H9 (cell line): ENCODE results near the gene GABRR3. TPM values are rescaled to one million over a fixed set of nuclear protein-coding genes. Genes with fewer than 3 reads are reported as not detected.

Experiments used
- DNase-seq: peaks from one replicate; pipeline ENCODE4 v3.0.0-alpha.2; 2017
- H2AFZ ChIP-seq: one replicate; pipeline ENCODE4 v1.6.1; 2013; ENCODE audit warnings: mild to moderate bottlenecking, low read length, control low read depth, moderate library complexity
- H2AK5ac ChIP-seq: 2 replicates; pipeline ENCODE4 v1.6.1; 2013; ENCODE audit warnings: low read length, control low read depth, mixed read lengths; ENCODE audit not compliant: insufficient read length
- H2BK120ac ChIP-seq: one replicate; pipeline ENCODE4 v1.6.1; 2013; ENCODE audit warnings: low read depth, mild to moderate bottlenecking, low read length, control low read depth, inconsistent platforms; ENCODE audit not compliant: poor library complexity, severe bottlenecking
- H2BK12ac ChIP-seq: 2 replicates; pipeline ENCODE4 v1.6.1; 2013; ENCODE audit warnings: low read length, control low read depth, mixed read lengths, low read depth; ENCODE audit not compliant: insufficient read length
- H2BK15ac ChIP-seq: 2 replicates; pipeline ENCODE4 v1.6.1; 2013; ENCODE audit warnings: low read depth, low read length, control low read depth
- H2BK20ac ChIP-seq: one replicate; pipeline ENCODE4 v1.6.1; 2013; ENCODE audit warnings: low read depth, mild to moderate bottlenecking, low read length, control low read depth, inconsistent platforms; ENCODE audit not compliant: poor library complexity, severe bottlenecking
- H2BK5ac ChIP-seq: 2 replicates; pipeline ENCODE4 v1.6.1; 2013; ENCODE audit warnings: low read length, control low read depth, mixed read lengths; ENCODE audit not compliant: insufficient read length
- H3K14ac ChIP-seq: 2 replicates; pipeline ENCODE4 v1.6.1; 2013; ENCODE audit warnings: low read length, control low read depth; ENCODE audit not compliant: insufficient read depth
- H3K18ac ChIP-seq: 2 replicates; pipeline ENCODE4 v1.6.1; 2013; ENCODE audit warnings: low read depth, mild to moderate bottlenecking, mixed read lengths, low read length, control low read depth; ENCODE audit not compliant: insufficient read length
- H3K23ac ChIP-seq: 2 replicates; pipeline ENCODE4 v1.6.1; 2013; ENCODE audit warnings: low read length, control low read depth, mixed read lengths, low read depth; ENCODE audit not compliant: insufficient read length
- H3K23me2 ChIP-seq: 2 replicates; pipeline ENCODE4 v1.6.1; 2013; ENCODE audit warnings: low read depth, mild to moderate bottlenecking, mixed read lengths, low read length, control low read depth; ENCODE audit not compliant: insufficient read length, poor library complexity, severe bottlenecking
- H3K27ac ChIP-seq: 2 replicates; pipeline ENCODE4 v1.5.1; 2013; ENCODE audit warnings: low read length, control low read depth, mixed read lengths, low read depth; ENCODE audit not compliant: insufficient read length
- H3K27me3 ChIP-seq: 2 replicates; pipeline ENCODE4 v1.6.1; 2013; ENCODE audit warnings: low read length, control low read depth, inconsistent platforms; ENCODE audit not compliant: insufficient read depth
- H3K4ac ChIP-seq: 2 replicates; pipeline ENCODE4 v1.6.1; 2013; ENCODE audit warnings: low read depth, mild to moderate bottlenecking, control low read depth, inconsistent platforms, low read length, moderate library complexity
- H3K4me1 ChIP-seq: 2 replicates; pipeline ENCODE4 v1.6.1; 2013; ENCODE audit warnings: low read length, control low read depth, inconsistent platforms; ENCODE audit not compliant: insufficient read depth
- H3K4me2 ChIP-seq: 2 replicates; pipeline ENCODE4 v1.6.1; 2013; ENCODE audit warnings: low read length, control low read depth, mixed read lengths; ENCODE audit not compliant: insufficient read length, insufficient read depth
- H3K56ac ChIP-seq: 2 replicates; pipeline ENCODE4 v1.6.1; 2013; ENCODE audit warnings: low read depth, mild to moderate bottlenecking, mixed read lengths, low read length, control low read depth; ENCODE audit not compliant: insufficient read length
- H3K79me1 ChIP-seq: 2 replicates; pipeline ENCODE4 v1.6.1; 2013; ENCODE audit warnings: low read depth, mild to moderate bottlenecking, moderate library complexity, low read length, control low read depth, inconsistent platforms; ENCODE audit not compliant: insufficient read depth, poor library complexity, severe bottlenecking
- H3K79me2 ChIP-seq: 2 replicates; pipeline ENCODE4 v1.6.1; 2013; ENCODE audit warnings: low read length, control low read depth, inconsistent platforms; ENCODE audit not compliant: insufficient read depth
- H3K9ac ChIP-seq: 2 replicates; pipeline ENCODE4 v1.6.1; 2013; ENCODE audit warnings: low read length, control low read depth, mixed read lengths; ENCODE audit not compliant: insufficient read length; ENCODE audit errors: extremely low read depth
- H3K9me3 ChIP-seq: one replicate; pipeline ENCODE4 v1.6.1; 2013; ENCODE audit warnings: low read depth, low read length, inconsistent platforms; ENCODE audit not compliant: control insufficient read depth
- H3T11ph ChIP-seq: one replicate; pipeline ENCODE4 v1.6.1; 2013; ENCODE audit warnings: mild to moderate bottlenecking, low read length, control low read depth, inconsistent platforms
- H4K20me1 ChIP-seq: one replicate; pipeline ENCODE4 v1.6.1; 2013; ENCODE audit not compliant: control insufficient read depth, insufficient read length, insufficient read depth
- H4K5ac ChIP-seq: 2 replicates; pipeline ENCODE4 v1.6.1; 2013; ENCODE audit warnings: low read depth, mild to moderate bottlenecking, mixed read lengths, low read length, control low read depth; ENCODE audit not compliant: insufficient read length
- H4K8ac ChIP-seq: replicated peaks from 2 replicates; pipeline ENCODE4 v1.6.1; 2013; ENCODE audit warnings: low read length, control low read depth, mixed read lengths, low read depth; ENCODE audit not compliant: insufficient read length
- H4K91ac ChIP-seq: 2 replicates; pipeline ENCODE4 v1.6.1; 2013; ENCODE audit warnings: low read depth, mild to moderate bottlenecking, moderate library complexity, mixed read lengths, low read length, control low read depth; ENCODE audit not compliant: insufficient read length
- H3K27ac Mint-ChIP-seq, 3 experiments: 2 replicates in 2 of 3; 3 replicates in 1 of 3; pipeline ENCODE4 v1.8.0; 2020 to 2021; ENCODE audit warnings: mixed read lengths in 3 of 3, mild to moderate bottlenecking in 1 of 3, moderate library complexity in 1 of 3
- H3K27me3 Mint-ChIP-seq: 2 replicates; pipeline ENCODE4 v1.8.0; 2021; ENCODE audit warnings: low read depth, mild to moderate bottlenecking, moderate library complexity, mixed read lengths
- H3K36me3 Mint-ChIP-seq, 3 experiments: 2 replicates in 2 of 3; 3 replicates in 1 of 3; pipeline ENCODE4 v1.8.0; 2020 to 2021; ENCODE audit warnings: low read depth in 3 of 3, mixed read lengths in 3 of 3; ENCODE audit not compliant: insufficient read depth in 1 of 3
- H3K4me1 Mint-ChIP-seq, 2 experiments: 2 replicates each; pipeline ENCODE4 v1.8.0; 2020; ENCODE audit warnings: mixed read lengths in 2 of 2
- H3K4me3 Mint-ChIP-seq, 2 experiments: 2 replicates in 1 of 2; 3 replicates in 1 of 2; pipeline ENCODE4 v1.8.0; 2020 to 2021; ENCODE audit warnings: mild to moderate bottlenecking in 2 of 2, mixed read lengths in 2 of 2, moderate library complexity in 1 of 2
- H3K9me3 Mint-ChIP-seq, 2 experiments: 2 replicates in 1 of 2; 3 replicates in 1 of 2; pipeline ENCODE4 v1.8.0; 2020; ENCODE audit warnings: mild to moderate bottlenecking in 2 of 2, mixed read lengths in 2 of 2, moderate library complexity in 1 of 2
- CTCF ChIP-seq: fragments of 200-600 bp; sonication (generic); conservative IDR thresholded peaks from 3 replicates; pipeline ENCODE4 v1.8.0; 2021; ENCODE audit warnings: antibody characterized with exemption, mild to moderate bottlenecking
- WGBS: extraction: QIAGEN DNeasy Blood & Tissue Kit; methylation state at CpG from one replicate; pipeline ENCODE4 v1.1.7; 2013; ENCODE audit warnings: missing lambda C conversion rate, low lambda C conversion rate, mixed read lengths; ENCODE audit not compliant: insufficient read length; ENCODE audit errors: extremely low coverage; 5-methylcytosine and 5-hydroxymethylcytosine counted together
- total RNA-seq: library from RNA; stranded (reverse); gene quantifications from 2 replicates; pipeline ENCODE4 v1.2.1, GENCODE V29; 2021

Gene GABRR3
- total RNA-seq, 1 experiment from 2014 or later, result not detected

GRCh38 chr3:98073486-98073885, 38.4 kb upstream of the GABRR3 start:
- Histone ChIP-seq H3K23me2 (no peaks in the 10 kb centered on the region), H2BK15ac (no peak overlapping the region), H3K79me2 (no peaks in the 10 kb centered on the region), H4K20me1 (no peaks in the 10 kb centered on the region), H3K27me3 (no peaks in the 10 kb centered on the region), H2BK5ac (no peak overlapping the region), H2BK20ac (no peak overlapping the region), H3K9me3 (no peaks in the 10 kb centered on the region), H3K79me1 (no peaks in the 10 kb centered on the region), H3K23ac (no peak overlapping the region), H3K9ac (no peak overlapping the region), H4K8ac (no peak overlapping the region), H3K14ac (no peak overlapping the region), H2BK120ac (no peak overlapping the region), H3K56ac (no peak overlapping the region), H2AFZ (no peak overlapping the region), H4K5ac (no peak overlapping the region), H3K4me1 (no peaks in the 10 kb centered on the region), H3K18ac (no peak overlapping the region), H3T11ph (no peak overlapping the region), H4K91ac (no peak overlapping the region), H3K4me2 (no peak overlapping the region), H2BK12ac (no peak overlapping the region), H2AK5ac (no peak overlapping the region), H3K4ac (no peak overlapping the region), H3K27ac (no peak overlapping the region)
- Mint-ChIP-seq H3K27me3 (no peaks in the 10 kb centered on the region), H3K4me3 (no peak overlapping the region), H3K9me3 (no peaks in the 10 kb centered on the region), H3K36me3 (no peaks in the 10 kb centered on the region), H3K27ac (no peak overlapping the region), H3K4me1 (no peaks in the 10 kb centered on the region)
- TF ChIP-seq CTCF, result no peak
- WGBS, result no CpG with 5 or more reads among the region's 1 CpG
- DNase-seq, result no peak
